GM21360 (cell line): ENCODE results near the gene CDC40.
A peak's percentile ranks its signal among the peaks of the same experiment; 100 is the strongest.

Experiments used
- ATAC-seq: cut with Tn5 transposase; IDR thresholded peaks from one replicate; pipeline ENCODE4 v1.9.1; 2021; ENCODE audit warnings: mild to moderate bottlenecking, moderate library complexity; ENCODE audit not compliant: unreplicated experiment

Gene CDC40

GRCh38 chr6:110180228-110181008 lies at the start of gene CDC40:
CDC40 (plus strand) TSS chr6:110180427; CDS start chr6:110180445, 18 bp downstream.
- ATAC-seq, result peak; percentile 38

- ATAC-seq, result no peak
Measured at GRCh38 chr6:110137924-110138887, 42.0 kb upstream of the CDC40 start.

- ATAC-seq, result no peak
Measured at GRCh38 chr6:110139052-110139451, 41.2 kb upstream of the CDC40 start.

GRCh38 chr6:110140650-110141049 lies 39.6 kb upstream of the CDC40 start:
- no peak for ATAC-seq

GRCh38 chr6:110147870-110148269 lies 32.4 kb upstream of the CDC40 start:
- no peak for ATAC-seq

- no peak for ATAC-seq
Measured at GRCh38 chr6:110158479-110158878, 21.7 kb upstream of the CDC40 start.

- no peak for ATAC-seq
Measured at GRCh38 chr6:110170081-110170480, 10.1 kb upstream of the CDC40 start.

- no peak for ATAC-seq
Measured at GRCh38 chr6:110173506-110174132, 6.6 kb upstream of the CDC40 start.

GRCh38 chr6:110178626-110179405 lies 1.4 kb upstream of the CDC40 start:
- ATAC-seq, result peak; percentile 23

- ATAC-seq, result peak; percentile 77
Measured at GRCh38 chr6:110179406-110180227, 610 bp upstream of the CDC40 start, which contains the start of gene WASF1. WASF1 (minus strand) TSS chr6:110179670; CDS start chr6:110127601, 52,069 bp downstream.

- no peak for ATAC-seq
Measured at GRCh38 chr6:110181131-110182030, 1.2 kb downstream of the CDC40 start.

GRCh38 chr6:110183292-110183885 lies 3.2 kb downstream of the CDC40 start:
- ATAC-seq, result no peak

GRCh38 chr6:110185879-110186278 lies 5.7 kb downstream of the CDC40 start:
- peak; percentile 48 for ATAC-seq

GRCh38 chr6:110188791-110189190 lies 8.6 kb downstream of the CDC40 start:
- ATAC-seq, result no peak

GRCh38 chr6:110190726-110191125 lies 10.5 kb downstream of the CDC40 start:
- no peak for ATAC-seq

GRCh38 chr6:110191477-110191876 lies 11.2 kb downstream of the CDC40 start:
- ATAC-seq, result no peak

GRCh38 chr6:110195639-110196038 lies 15.4 kb downstream of the CDC40 start:
- no peak for ATAC-seq

- ATAC-seq, result no peak
Measured at GRCh38 chr6:110196874-110197273, 16.6 kb downstream of the CDC40 start.
